BJ (cell line): ENCODE measurements around the gene DOCK11. TPM values are rescaled to one million over a fixed set of nuclear protein-coding genes. Genes with fewer than 3 reads are reported as not detected.
"Not testable (repeated sequence)": the region's sequence is repeated elsewhere in the genome, so short reads cannot be mapped to it uniquely, and the experiment has no call there.

Experiments
- CTCF ChIA-PET: fragments of 350-600 bp; formaldehyde crosslinking; extraction: SDS; loops from one replicate; lab custom pipeline; 2021; ENCODE audit warnings: antibody characterized with exemption, inconsistent platforms; lab: Yijun Ruan, JAX
- POLR2A ChIA-PET: fragments of 300-600 bp; sonication (Branson Sonifier 250); formaldehyde crosslinking; extraction: SDS; loops from one replicate; lab custom pipeline; 2021; ENCODE audit warnings: antibody characterized with exemption; lab: Charles Lee
- DNase-seq: peaks from one replicate; pipeline ENCODE4 v3.0.0-alpha.2; 2011; ENCODE audit warnings: low read depth
- H3K27me3 ChIP-seq: 2 replicates; pipeline ENCODE4 v1.6.0; 2011; ENCODE audit warnings: low read length; ENCODE audit not compliant: control insufficient read depth, insufficient read depth
- H3K36me3 ChIP-seq: 2 replicates; pipeline ENCODE4 v1.5.1; 2011; ENCODE audit warnings: low read length; ENCODE audit not compliant: control insufficient read depth, insufficient read depth
- H3K4me3 ChIP-seq: 2 replicates; pipeline ENCODE4 v1.5.1; 2011; ENCODE audit warnings: low read depth, mild to moderate bottlenecking, control low read depth, low read length
- polyA plus RNA-seq: library from polyadenylated mRNA; depleted of rRNA; stranded (reverse); fragments of >200 nt; gene quantifications from 2 replicates; pipeline ENCODE4 v1.2.3, GENCODE V29; 2011
- TF ChIP-seq, protein P1 (sequence below): IDR thresholded peaks from 2 replicates; pipeline ENCODE4 v1.5.1; 2011; ENCODE audit warnings: low read depth, mild to moderate bottlenecking, control low read depth, inconsistent platforms, low read length, moderate library complexity; ENCODE audit not compliant: insufficient read depth

Gene DOCK11
- polyA plus RNA-seq, 1 experiment = 10.3 TPM

DNA sequence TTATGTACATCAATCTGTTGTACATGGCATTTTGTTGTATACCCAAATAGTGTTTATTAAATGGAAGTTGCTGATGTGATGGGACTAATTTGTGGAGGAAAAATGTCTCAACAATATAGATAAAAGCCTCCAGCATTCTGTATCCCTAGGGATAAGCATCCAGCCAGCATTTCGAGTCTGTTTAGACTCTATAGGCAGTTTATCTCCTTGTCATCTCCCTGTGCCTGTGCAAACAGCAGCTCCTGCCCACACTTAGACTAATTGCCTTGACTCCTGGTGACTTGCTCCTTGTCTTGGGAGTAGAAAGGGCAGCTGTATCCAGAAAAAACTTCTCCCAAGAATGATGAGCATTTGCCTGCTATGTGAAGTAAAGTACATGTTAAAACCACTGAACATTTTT is 83.8 kb downstream of the DOCK11 start:
- H3K27me3 ChIP-seq = no peaks in the 10 kb centered on the region
- ChIA-PET CTCF (interaction anchor here (0.7 kb wide), 1 partner anchor 120 kb away, joined by 3 read pairs; no protein-coding TSS in a partner anchor), POLR2A (no interaction called here)
- no peak overlapping the region for H3K4me3 ChIP-seq
- no peak for DNase-seq
- TF ChIP-seq, protein P1, sequence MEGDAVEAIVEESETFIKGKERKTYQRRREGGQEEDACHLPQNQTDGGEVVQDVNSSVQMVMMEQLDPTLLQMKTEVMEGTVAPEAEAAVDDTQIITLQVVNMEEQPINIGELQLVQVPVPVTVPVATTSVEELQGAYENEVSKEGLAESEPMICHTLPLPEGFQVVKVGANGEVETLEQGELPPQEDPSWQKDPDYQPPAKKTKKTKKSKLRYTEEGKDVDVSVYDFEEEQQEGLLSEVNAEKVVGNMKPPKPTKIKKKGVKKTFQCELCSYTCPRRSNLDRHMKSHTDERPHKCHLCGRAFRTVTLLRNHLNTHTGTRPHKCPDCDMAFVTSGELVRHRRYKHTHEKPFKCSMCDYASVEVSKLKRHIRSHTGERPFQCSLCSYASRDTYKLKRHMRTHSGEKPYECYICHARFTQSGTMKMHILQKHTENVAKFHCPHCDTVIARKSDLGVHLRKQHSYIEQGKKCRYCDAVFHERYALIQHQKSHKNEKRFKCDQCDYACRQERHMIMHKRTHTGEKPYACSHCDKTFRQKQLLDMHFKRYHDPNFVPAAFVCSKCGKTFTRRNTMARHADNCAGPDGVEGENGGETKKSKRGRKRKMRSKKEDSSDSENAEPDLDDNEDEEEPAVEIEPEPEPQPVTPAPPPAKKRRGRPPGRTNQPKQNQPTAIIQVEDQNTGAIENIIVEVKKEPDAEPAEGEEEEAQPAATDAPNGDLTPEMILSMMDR = no peak
- H3K36me3 ChIP-seq = peaks cover 2% of the 10 kb centered on the region; the same call in 1 of the 2 replicates

GRCh38 chrX:118582926-118583325 is 87.3 kb downstream of the DOCK11 start:
- H3K36me3 ChIP-seq, H3K4me3 ChIP-seq, POLR2A ChIA-PET, CTCF ChIA-PET, DNase-seq, H3K27me3 ChIP-seq: not testable (repeated sequence)

DNA sequence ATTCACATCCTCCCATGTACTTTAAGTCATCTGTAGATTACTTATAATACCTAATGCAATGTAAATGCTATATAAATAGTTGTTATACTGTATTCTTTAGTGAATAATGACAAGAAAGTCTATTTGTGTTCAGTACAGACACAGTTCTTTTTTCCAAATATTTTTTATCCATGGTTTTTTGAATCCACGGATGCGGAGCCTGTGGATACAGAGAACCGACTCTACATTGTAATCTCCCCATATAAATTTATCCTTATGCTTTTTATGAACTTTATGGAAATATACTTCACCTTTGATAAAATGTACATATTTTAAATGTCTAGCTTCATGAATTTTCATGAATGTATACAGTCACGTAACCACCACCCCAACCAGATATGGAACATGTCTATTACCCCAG is 88.2 kb downstream of the DOCK11 start:
- Histone ChIP-seq H3K27me3 (no peaks in the 10 kb centered on the region), H3K4me3 (no peak overlapping the region), H3K36me3 (no peaks in the 10 kb centered on the region)
- no peak for DNase-seq
- ChIA-PET POLR2A (no interaction called here), CTCF (no interaction called here)
- TF ChIP-seq, protein P1 = no peak

DNA sequence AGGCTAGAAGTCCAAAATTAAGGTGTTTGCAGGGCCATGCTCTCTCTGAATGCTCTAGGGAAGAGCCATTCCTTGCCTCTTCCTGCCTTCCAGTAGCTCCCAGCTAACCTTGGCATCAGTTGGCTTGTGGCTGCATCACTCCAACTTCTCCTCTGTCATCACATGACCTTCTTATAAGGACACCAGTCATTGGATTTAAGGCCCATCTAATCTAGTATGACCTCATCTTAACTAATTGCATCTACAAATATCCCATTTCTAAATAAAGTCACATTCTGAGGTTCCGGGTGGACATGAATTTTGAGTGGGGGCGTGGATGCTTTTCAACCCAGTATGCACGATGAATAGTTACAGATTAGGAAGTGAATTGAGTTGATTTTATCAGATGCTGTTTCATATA is 89.7 kb downstream of the DOCK11 start:
- Histone ChIP-seq H3K27me3 (no peaks in the 10 kb centered on the region), H3K36me3 (no peaks in the 10 kb centered on the region), H3K4me3 (no peak overlapping the region)
- DNase-seq = no peak
- POLR2A ChIA-PET = no interaction called here
- CTCF ChIA-PET = no interaction called here
- TF ChIP-seq, protein P1 = no peak

DNA sequence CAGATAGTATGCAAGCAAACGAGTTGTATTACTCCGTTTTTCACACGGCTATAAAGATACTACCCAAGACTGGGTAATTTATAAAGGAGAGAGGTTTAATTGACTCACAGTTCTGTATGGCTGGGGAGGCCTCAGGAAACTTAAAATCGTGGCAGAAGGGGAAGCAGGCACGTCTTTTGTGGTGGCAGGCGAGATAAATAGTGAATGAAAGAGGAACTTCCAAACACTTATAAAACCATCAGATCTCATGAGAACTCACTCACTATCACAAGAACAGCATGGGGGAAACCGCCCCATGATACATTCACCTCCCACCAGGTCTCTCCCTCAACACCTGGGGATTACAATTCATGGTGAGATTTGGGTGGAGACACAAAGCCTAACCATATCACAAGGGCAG is 90.6 kb downstream of the DOCK11 start:
- POLR2A ChIA-PET, H3K36me3 ChIP-seq, H3K4me3 ChIP-seq, H3K27me3 ChIP-seq, CTCF ChIA-PET, DNase-seq: not testable (repeated sequence)

DNA sequence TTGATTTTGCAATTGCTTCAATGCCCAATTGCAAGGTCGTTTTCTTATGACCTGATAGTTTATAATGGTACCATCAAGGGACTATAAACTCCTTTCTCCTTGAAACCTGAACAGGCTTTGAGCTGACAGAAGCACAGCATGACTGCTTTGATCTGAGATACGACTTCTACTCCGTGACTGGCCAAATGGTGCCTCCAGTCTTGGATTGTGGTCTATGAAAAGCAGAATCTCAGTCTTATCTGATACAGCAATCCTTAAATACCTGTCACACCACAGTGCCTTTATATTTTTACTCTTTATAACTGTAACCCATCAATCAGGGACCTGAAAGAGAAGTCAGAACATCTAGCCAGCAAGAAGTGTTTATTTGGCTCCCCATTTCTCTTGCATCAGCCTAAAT is 93.1 kb downstream of the DOCK11 start:
- TF ChIP-seq, protein P1 = no peak
- peaks cover 2% of the 10 kb centered on the region; the same call in 1 of the 2 replicates for H3K36me3 ChIP-seq
- ChIA-PET POLR2A (no interaction called here), CTCF (no interaction called here)
- no peak overlapping the region for H3K4me3 ChIP-seq
- DNase-seq = no peak
- no peaks in the 10 kb centered on the region for H3K27me3 ChIP-seq
